GM19468 (cell line): ENCODE measurements around the gene HTD2.

ENCODE experiments used
- ATAC-seq: cut with Tn5 transposase; IDR thresholded peaks from one replicate; pipeline ENCODE4 v1.9.1; 2021; ENCODE audit warnings: mild to moderate bottlenecking, moderate library complexity, moderate number of reproducible peaks; ENCODE audit not compliant: unreplicated experiment; ENCODE audit errors: extremely low read depth

The HTD2 gene

GRCh38 chr3:58291671-58292338, 14.5 kb upstream of the HTD2 start:
- no peak for ATAC-seq

DNA sequence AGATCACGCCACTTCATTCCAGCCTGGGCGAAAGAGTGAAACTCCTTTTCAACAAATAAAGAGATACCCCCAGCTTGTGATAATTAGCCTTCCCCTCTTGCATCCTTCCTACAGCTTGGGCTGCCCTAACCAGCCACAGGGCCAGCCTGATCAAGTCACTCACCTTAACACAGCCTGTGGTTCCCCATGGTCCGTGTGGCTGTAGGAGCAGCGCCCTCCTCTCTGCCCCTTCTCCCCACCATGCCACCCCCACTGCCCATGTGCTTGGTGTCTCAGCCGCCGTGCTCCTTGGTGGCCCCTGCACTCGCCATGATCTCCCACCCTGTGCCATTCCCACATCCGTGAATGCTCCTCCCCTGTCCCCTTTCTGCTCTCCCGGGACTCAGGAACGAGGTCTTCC, 13.5 kb upstream of the HTD2 start:
- ATAC-seq = no peak

GRCh38 chr3:58293516-58293915, 12.8 kb upstream of the HTD2 start:
- no peak for ATAC-seq

GRCh38 chr3:58296269-58296668, 10.1 kb upstream of the HTD2 start:
- ATAC-seq = no peak

DNA sequence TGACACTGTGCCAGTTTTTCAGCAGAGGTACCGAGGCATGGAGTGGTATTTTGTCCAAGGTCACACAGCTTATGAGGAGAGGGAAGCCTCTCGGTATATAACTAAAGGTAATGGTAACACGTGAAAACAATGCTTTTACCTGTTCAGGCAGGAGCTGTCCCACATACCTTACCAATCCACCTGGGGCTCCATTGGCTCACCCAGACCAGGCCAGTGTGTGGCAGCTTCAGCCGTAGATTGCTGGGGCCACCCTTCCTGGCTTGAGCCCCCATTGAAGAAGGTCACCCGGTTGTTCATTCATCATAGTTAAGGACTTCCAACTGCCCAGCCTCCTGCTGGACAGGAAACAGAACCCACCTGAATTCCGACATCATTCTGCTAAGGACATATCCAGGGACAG, 9.5 kb upstream of the HTD2 start:
- ATAC-seq = no peak

GRCh38 chr3:58298190-58298589, 8.1 kb upstream of the HTD2 start:
- ATAC-seq = no peak

- ATAC-seq = no peak
Observed at GRCh38 chr3:58299075-58299474, 7.2 kb upstream of the HTD2 start.

- ATAC-seq = no peak
Observed at GRCh38 chr3:58299839-58300516, 6.3 kb upstream of the HTD2 start.

DNA sequence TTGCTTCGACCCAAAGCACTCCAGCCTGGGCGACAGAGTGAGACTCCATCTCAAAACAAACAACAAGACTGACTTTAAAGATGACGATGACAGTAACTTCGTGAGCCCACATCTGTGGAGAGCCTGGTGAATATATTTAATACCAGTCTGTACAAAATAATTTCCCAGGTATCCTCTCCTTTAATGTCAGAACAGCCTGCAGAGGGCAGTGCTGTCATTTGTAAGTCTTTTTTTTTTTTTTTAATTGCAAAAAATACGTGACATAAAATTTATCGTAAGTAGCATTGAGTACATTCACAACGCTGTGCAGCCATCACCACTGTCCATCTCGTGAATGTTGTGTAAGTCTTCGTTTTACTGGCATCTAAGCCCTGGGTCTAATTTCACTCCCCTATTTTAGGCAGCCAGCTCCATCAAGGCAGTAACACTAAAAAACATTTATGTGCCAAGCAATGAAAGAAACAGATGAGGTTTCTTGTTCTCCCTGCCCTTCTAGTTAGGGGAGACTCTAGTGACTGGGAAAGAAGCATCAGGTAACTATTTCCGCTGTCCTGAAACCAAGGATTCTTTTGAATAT, 1.4 kb downstream of the HTD2 start:
- no peak for ATAC-seq

- ATAC-seq = no peak
Observed at GRCh38 chr3:58308728-58309127, 2.4 kb downstream of the HTD2 start.

- ATAC-seq = no peak
Observed at GRCh38 chr3:58317811-58318210, 11.5 kb downstream of the HTD2 start.

DNA sequence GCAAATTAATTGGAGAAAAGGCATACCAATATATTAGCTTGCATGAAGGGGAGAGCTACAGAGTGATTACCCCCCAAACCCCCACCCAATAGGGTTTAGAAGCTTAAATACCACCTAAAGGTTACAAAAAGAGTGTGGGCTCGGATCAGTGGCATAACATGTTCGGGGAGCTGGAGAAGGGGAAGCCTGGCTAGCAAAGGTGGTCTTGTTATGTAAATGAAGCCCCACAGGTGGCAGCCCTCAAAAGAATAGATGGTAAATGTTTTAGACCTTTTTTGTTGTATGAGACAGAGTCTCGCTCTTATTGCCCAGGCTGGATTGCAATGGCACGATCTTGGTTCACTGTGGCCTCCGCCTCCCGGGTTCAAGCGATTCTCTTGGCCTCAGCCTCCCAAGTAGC, 15.5 kb downstream of the HTD2 start:
- ATAC-seq = no peak

- no peak for ATAC-seq
Observed at GRCh38 chr3:58322793-58323192, 16.5 kb downstream of the HTD2 start.

DNA sequence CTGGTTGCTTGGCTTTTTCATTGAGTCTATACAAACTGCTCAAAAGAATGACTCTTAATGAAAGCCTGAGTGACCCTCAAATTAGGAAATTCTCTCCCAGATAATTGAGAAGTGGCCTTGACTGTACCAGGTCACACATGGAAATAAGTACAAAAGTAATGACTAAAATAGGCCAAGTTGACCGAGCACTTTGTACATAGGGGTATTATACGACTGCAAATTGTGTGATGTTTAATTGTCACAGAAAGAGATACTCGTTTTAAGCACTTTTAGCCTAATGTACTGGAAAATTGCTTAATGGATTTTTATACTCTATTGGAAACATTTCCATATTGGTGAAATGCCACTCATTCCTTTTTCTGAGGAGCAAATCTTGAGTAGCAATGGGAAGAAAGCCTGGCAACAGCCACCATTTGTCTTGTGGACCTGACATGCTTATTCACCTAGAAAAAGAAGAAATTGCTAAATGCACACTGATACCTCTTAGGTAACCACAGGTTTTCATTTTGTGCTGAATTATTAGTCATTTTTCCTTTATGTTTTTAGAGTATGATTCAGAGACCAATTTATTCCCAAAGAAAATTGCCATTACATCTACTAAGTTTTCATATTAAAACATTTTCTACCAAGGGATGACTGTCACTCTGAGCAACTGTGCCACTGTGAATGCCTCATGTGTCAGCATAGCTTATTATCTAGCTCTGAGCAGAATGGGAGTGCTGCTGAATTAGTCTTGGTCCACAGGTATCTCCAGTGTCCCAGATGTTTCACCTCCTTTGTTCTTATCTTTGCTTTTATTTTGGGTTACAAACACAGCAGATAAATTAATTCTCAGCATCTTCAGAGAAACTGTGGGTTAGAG, 17.4 kb downstream of the HTD2 start:
- no peak for ATAC-seq

DNA sequence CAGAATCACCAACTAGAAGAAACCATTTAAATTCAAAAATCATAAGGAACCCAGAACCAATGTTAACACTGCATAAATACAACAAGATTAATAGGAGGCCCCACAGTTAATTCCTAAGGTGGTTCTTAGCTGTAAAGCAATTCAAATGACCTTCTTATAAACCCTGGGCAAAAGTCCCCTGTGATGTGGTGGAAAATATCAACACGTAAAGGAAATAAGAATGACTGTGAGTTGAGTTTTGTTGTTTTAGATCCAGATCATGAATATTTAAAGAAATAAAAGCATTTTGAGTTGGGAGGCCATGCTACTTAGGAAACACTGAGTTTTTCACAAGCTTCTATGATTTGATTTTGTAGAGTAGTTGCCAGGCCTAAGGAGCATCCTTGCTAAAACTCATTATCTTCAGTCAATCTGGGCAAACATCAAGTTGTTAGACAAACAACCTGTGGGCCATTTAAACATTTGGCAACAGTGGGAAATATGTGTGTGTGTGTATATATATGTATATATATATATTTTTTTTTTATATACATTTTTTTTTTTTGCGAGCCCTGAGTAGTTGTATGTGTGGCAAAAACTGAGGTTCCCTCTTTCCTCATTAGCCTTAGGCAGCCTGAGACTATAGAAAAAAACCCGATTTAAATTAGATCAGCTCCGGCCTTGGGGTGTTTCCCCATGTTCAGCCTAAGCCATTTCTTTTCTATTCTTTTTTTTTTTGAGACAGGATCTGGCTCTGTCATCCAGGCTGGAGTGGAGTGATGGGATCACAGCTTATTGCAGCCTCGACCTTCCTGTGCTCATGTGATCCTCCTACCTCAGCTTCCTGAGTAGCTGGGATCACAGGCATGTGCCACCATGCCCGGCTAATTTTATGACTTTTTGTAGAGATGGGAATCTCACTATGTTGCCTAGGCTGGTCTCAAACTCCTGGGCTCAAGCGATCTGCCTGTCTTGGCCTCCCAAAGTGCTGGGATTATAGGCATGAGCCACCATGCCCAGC, 18.4 kb downstream of the HTD2 start:
- ATAC-seq = no peak

DNA sequence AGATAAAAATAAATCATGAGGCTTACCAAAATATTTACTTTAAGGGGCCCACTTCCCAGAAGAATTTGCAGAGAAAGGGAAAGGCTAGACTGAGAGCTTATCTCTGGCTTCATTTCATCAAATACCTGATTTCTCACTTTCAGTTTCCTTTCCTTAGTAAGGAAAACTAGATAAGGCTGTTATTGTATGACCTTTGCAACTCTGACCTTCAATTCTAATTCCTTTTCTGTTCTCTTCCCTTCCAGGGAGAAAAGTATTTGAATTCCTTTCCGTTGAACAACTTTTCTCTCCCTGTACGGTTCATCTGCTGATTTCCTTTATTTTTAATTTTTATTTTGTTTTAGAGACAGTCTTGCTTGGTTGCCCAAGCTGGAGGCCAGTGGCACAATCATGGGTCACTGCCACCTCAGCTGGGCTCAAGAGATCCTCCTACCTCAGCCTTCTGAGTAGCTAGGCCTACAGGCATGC, 19.2 kb downstream of the HTD2 start:
- ATAC-seq = no peak

DNA sequence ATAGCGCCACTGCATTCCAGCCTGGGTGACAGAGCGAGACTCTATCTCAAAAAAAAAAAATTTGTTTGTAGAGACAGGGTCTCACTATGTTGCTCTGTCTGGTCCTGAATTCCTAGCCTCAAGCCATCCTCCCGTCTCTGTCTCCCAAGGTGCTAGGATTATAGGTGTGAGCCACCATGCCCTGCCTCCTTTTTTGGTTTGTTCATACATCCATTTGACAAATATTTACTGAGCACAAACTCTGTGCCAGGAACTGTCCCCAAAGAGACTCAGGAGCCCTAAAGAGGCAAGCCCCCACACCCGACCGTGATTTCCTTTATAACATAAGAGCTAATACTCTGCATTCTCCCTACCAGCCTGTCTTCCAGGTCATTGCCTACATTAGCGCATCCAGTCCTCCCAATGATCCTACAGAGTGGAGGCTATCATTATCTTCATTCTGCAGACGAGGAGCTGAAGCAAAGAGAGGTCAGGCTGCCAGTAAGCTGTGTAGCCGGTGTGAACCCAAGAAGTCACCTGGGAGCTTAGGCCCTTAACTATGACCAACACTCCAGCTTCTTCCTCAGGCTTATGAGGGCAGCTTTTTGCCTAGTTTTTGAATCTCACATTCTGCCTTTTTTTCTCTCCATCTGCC, 20.1 kb downstream of the HTD2 start:
- ATAC-seq = no peak

DNA sequence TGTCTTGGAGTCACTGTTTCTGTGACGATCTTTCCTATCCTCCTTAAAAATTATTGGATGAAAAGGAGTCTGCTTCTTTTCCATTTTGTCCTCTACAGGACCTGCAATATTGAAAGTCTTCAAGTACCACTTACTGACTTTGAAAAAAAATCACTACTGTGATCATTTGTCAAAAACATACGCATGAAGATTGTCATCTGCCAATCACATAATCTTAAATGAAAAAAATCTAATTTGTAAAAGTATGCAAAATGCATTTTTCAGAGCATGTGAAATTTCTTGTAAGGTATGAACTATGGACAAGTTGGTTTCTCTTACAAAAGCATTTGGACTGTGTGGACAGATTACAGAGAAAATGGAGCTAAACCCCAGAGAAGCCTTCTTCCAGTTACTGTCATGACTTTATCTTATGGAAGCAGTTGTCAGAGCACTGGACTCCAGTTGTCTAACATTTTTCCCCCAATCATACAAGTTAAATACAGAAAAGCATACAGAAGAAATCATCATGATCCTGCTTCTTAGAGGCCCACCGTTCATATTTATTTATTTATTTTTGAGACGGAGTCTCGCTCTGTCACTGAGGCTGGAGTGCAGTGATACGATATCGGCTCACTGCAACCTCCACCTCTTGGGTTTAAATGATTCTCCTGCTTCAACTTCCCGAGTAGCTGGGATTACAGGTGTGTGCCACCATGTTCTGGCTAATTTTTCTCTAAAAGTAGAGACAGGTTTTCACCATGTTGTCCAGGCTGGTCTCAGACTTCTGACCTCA, 23.0 kb downstream of the HTD2 start:
- no peak for ATAC-seq
